HG03575 (cell line): ENCODE results near the gene MAP2K2.
"Not testable (repeated sequence)": the region's sequence is repeated elsewhere in the genome, so short reads cannot be mapped to it uniquely, and the experiment has no call there.

Experiments used
- ATAC-seq: cut with Tn5 transposase; IDR thresholded peaks from one replicate; pipeline ENCODE4 v1.9.1; 2021; ENCODE audit not compliant: unreplicated experiment, insufficient number of reproducible peaks, low FRiP score; ENCODE audit errors: extremely low read depth

MAP2K2 gene

DNA sequence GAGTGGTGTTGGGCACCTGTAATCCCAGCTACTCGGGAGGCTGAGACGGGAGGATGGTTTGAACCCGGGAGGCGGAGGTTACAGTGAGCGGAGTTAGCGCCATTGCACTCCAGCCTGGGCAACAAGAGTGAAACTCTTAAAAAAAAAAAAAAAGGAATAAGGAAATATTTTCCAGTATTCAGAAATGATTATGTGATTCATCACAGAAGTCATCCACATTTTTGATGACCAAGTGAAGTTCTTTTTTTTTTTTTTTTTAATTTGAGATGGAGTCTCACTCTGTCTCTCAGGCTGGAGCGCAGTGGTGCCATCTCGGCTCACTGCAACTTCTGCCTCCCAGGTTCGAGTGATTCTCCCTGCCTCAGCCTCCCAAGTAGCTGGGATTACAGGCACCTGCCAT, 11.5 kb upstream of the MAP2K2 start:
- ATAC-seq, result not testable (repeated sequence)

DNA sequence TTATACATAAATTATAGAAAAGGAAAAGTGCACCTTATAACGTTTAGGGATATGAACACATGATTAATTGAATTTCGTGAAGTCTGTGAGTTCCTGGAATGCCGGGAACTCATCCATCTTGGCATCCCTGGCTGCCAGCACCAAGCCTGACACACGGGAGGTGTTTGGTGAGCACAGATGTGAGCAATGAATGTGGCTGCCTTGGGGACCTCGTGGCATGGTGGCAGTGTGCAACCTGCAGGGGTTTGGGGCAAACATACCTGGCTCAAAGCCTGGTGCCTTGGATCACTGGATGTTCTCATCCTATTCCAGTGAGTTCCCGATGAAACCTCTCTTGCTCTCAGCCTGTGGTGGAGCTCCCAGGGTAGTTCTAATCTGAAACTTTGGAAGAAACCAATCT, 10.4 kb upstream of the MAP2K2 start:
- ATAC-seq, result no peak

DNA sequence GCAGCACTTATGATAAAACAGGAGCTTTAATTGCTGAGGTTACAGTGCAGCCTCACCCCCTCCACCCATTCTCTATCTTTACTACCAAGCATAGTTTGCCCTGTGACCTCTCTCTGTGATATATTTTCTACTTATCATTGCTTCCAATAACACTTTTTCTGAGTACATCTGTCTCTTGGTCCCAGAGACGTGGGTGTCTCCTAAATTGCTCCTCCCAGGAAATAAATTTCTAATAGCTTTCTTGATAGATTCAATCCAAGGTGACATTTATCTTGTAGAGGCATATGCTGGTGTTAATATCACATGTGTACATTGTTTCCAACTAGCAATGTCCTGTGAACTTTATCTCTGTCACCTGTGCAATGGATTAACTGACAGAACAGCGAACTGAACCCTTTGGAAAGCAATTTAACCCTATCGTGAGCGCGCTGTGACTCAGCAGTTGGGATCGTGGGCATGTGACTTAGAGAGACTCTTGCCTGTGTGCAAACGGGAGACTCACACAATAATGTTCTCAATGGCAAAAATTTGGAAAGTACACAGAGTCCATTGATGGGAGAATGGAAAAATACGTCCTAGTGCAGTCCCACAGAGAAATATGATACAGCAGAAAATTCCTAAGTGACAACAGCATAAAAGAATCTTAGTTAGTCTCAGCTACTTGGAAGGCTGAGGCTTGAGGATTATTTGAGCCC, 7.0 kb upstream of the MAP2K2 start:
- no peak for ATAC-seq

DNA sequence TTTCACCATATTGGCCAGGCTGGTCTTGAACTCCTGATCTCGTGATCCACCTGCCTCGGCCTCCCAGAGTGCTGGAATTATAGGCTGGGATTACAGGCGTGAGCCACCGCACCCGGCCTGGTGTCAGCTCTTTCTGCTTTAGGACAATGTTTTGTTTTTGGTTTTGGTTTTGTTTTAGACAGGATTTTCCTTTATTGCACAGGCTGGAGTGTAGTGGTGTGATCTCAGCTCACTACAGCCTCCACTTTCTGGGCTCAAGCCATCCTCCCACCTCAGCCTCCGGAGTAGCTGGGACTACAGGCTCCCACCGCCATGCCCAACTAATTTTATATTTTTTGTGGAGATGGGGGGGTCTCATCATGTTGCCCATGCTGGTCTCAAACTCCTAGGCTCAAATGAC, 5.1 kb upstream of the MAP2K2 start:
- not testable (repeated sequence) for ATAC-seq

- not testable (repeated sequence) for ATAC-seq
These were observed 3.4 kb upstream of the MAP2K2 start for GRCh38 chr19:4127322-4127721.

- ATAC-seq, result no peak
These were observed 716 bp upstream of the MAP2K2 start for GRCh38 chr19:4124638-4125037.

DNA sequence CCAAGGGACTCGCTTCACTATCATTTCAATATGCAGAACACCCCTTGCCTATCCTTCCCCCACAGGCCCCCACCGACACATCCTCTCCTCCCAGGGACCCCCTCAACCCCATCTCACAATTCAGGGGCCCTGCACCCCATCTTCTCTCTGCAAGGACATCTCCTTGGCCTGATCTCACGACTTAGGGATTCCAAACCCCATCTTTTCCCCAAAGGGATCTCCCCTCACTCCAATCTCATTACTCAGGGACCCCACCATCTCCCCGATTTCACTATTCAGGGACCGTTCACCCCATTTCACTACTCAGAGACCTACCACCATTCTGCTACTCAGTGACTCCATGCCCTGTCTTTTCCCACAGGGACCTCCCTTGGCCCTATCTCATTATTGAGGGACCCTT, 1.4 kb downstream of the MAP2K2 start:
- no peak for ATAC-seq

DNA sequence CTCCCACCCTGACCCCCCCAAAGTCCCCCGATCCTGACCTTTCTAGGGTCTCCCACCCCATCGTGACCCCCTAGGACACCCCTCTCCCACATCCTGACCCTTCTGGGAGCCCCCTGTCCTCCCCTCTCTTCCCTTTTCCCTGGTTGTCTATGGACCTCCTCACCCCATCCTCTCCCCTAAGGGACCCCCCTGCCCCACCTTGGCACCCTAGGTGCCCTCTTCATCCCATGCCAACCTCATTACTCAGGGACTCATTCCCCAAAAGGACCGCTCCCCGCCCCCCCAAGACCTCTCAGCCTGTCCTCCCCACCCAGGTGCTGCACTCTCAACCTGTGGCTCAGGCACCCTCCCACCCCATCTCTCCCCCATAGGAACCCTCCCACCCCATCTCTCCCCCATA, 2.1 kb downstream of the MAP2K2 start:
- no peak for ATAC-seq

- no peak for ATAC-seq
These were observed 2.7 kb downstream of the MAP2K2 start for GRCh38 chr19:4121273-4121612.

GRCh38 chr19:4120559-4121272, 3.2 kb downstream of the MAP2K2 start:
- no peak for ATAC-seq

GRCh38 chr19:4119763-4120162, 4.2 kb downstream of the MAP2K2 start:
- no peak for ATAC-seq

DNA sequence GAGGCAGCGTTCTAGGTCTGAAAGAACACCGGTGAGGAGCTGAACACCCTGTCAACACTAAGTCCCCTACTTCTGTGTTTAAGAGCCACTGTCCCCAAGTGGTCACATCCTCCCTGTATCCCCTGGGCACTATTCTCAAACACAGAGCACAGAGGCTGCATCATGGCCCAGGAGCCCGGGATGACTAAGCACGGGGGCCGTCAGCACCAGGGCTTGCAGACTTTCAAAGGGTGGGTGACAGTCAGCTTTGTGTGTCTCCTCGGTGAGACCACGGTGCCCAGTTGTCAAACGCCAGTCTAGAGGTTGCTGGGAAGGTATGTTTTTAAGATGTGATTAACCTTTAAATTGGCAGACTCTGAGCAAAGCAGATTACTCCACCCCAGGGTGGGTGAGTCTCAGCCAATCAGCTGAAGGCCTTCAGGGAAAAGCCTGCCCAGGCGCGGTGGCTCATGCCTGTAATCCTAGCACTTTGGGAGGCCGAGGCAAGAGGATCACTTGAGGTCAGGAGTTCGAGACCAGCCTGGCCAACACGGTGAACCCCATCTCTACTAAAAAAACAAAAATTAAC, 8.0 kb downstream of the MAP2K2 start:
- no peak for ATAC-seq

DNA sequence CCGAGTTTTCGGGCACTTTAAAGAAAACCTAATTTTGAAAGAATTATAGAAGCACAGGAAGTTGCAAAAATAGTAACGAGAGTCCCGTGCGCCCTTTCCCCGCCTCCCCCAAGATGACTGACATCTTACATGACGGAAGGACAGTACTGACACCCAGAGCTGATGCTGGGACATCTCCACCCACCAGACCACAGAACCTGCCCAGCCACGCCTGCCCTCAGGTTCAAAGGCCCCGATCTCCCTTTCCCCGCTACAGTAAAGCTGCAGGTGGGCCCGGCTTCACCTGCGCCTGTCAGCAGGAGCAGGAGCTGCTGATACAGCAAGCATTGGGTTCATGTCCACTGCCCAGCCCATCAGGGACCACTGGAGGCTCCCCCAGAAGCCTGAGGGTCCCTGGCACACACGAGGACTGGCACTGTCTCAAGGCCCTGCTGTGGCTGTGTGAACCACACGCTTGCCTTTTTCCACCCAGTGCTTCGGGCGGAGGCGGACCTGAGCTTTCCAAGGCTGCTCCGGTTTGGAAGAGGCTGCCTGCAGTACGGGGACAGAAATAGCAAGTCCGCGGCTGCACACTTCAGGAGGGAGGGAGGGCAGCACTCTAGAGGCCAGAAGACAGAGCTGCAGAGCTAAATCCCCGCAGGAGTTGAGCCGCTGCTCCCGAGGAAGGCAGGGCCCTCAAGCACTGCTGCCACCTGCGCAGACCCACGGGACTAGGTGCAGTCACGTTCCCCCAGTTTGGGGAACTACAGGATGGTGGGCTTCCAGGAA, 8.7 kb downstream of the MAP2K2 start:
- ATAC-seq, result no peak

DNA sequence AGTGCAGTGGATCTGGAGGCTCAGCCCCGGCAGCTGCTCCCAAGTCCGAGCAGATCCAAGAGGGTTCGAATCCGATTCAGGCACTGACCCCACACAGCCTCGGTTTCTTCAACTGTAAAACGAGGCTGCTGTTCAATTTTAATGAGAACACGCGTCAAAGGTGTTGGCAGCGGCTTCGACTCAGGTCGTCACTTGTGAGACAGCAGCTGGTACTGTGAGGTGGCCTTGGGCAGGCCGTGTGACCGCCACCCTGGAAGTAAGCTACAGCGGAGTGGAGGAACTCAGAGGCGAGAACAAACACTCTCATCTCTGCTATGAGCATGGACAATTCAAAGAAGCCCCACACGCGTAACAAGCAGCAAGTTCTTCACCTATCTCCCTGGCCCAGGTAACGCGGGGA, 9.7 kb downstream of the MAP2K2 start:
- no peak for ATAC-seq

- ATAC-seq, result no peak
These were observed 10.4 kb downstream of the MAP2K2 start for GRCh38 chr19:4113398-4114088.

DNA sequence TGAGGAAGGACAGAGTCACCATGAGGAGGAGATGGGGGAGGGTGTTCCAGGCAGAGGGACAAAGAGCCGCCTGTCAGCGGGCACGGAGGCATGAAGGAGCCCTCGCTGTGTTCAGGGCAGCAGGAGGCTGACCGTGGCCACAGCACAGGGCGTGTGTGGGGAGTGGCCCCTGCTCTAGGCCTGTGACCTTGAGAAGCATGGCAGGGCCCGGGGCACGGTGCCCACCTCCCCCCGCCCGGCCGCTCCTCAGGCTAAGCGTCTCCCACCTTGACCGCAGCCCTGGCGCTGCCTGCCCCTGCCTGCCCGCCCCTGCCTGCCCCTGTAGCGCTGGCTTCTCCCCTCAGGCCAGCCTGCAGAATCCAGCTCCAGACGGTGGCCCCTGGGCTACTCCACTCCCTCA, 11.6 kb downstream of the MAP2K2 start:
- ATAC-seq, result no peak

DNA sequence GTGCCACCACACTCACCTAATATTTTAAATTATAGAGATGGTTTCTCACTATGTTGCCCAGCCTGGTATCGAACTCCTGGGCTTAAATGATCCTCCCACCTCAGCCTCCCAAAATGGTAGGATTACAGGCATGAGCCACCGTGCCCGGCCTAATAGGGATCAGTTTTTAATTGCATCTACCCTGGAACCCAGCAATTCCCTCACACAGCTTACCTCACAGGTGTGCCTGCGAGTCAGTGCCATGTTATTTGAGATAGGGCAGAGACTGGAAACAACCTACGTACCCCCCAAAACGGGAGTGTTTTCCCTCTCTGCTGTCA, 14.3 kb downstream of the MAP2K2 start:
- no peak for ATAC-seq

- no peak for ATAC-seq
These were observed 14.9 kb downstream of the MAP2K2 start for GRCh38 chr19:4108767-4109625.

DNA sequence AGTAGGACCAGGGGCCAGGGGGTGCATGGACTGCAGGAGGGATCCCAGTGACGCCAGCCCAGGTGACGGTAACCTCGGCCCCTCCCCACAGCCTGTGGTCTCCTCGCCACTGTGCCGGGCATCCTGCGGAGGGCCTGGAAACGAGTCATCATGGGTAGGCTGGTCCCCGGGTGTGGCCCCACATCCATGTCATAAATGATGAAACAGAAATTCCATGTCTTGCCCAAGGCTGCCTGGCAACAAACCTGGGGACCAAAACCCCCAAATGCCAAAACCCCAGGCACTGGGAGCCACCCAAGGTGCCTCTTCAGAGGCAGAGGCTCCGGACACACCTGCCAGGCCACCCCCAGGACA, 20.9 kb downstream of the MAP2K2 start:
- no peak for ATAC-seq
